Upper lobe of left lung (tissue), 6 donors: ENCODE data around the gene AACS. TPM values are rescaled to one million over a fixed set of nuclear protein-coding genes. Genes with fewer than 3 reads are reported as not detected.

ENCODE experiments used
- ATAC-seq, 2 donors: fragments of 200-7000 bp; cut with Tn5 transposase; one replicate each; pipeline ENCODE4 v1.9.1; 2022; ENCODE audit warnings: mild to moderate bottlenecking in 2 of 2, moderate library complexity in 2 of 2; ENCODE audit not compliant: low FRiP score in 2 of 2
- DNase-seq, 2 donors: peaks; one replicate each; pipeline ENCODE4 v3.0.0-alpha.2; 2019 to 2020
- H3K27ac ChIP-seq, 4 donors: fragments of 200-600 bp; sonication (generic); one replicate each; pipeline ENCODE4 v1.5.1; 2016 to 2019
- H3K27me3 ChIP-seq, 4 donors: fragments of 200-600 bp; sonication (generic); one replicate each; pipeline ENCODE4 v1.5.1; 2017 to 2019
- H3K36me3 ChIP-seq, 4 donors: fragments of 200-600 bp; sonication (generic); one replicate each; pipeline ENCODE4 v1.5.1; 2016 to 2019
- H3K4me1 ChIP-seq, 4 donors: fragments of 200-600 bp; sonication (generic); one replicate each; pipeline ENCODE4 v1.5.1; 2018 to 2019
- H3K4me3 ChIP-seq, 4 donors: fragments of 200-600 bp; sonication (generic); one replicate each; pipeline ENCODE4 v1.5.1; 2017 to 2019; ENCODE audit warnings: mild to moderate bottlenecking in 2 of 4, moderate library complexity in 1 of 4
- H3K9me3 ChIP-seq, 4 donors: fragments of 200-600 bp; sonication (generic); one replicate each; pipeline ENCODE4 v1.5.1; 2018 to 2019
- EP300 ChIP-seq, 4 donors: sonication (generic); formaldehyde crosslinking; IDR thresholded peaks; one replicate each; pipeline ENCODE4 v1.5.1; 2017; ENCODE audit warnings: antibody characterized with exemption in 4 of 4, control low read depth in 2 of 4
- POLR2A ChIP-seq, 4 donors: fragments of 450-650 bp; IDR thresholded peaks; one replicate each; pipeline ENCODE4 v1.5.1; 2016 to 2017; ENCODE audit warnings: antibody characterized with exemption in 4 of 4, mild to moderate bottlenecking in 2 of 4
- POLR2AphosphoS5 ChIP-seq, 2 donors: sonication (generic); formaldehyde crosslinking; IDR thresholded peaks; one replicate each; pipeline ENCODE4 v1.5.1; 2017; ENCODE audit warnings: antibody characterized with exemption in 2 of 2
- WGBS, 2 donors: methylation state at CpG; one replicate each; pipeline ENCODE4 v1.1.5; 2017 to 2018; 5-methylcytosine and 5-hydroxymethylcytosine counted together
- total RNA-seq, 6 donors: library from RNA; depleted of rRNA in 4 of 6; stranded (reverse); fragments of >200 nt in 4 of 6; gene quantifications; one replicate each; pipeline versions ENCODE4 v1.1.0 to v1.2.1, GENCODE V29; 2016 to 2021
- TF ChIP-seq, protein P1 (sequence below), 6 experiments: fragments of 450-650 bp in 4 of 6; fragments of 200-600 bp in 2 of 6; sonication (generic) in 2 of 6; IDR thresholded peaks; one replicate each; pipeline ENCODE4 v1.5.1; 2016 to 2019; ENCODE audit warnings: antibody characterized with exemption in 6 of 6
- donor health status: DM: no; HTN: no; CAD: no; lungs with moderate emphysema.
- donor health status: DM: no; HTN: yes; CAD: no; lungs with severe emphysema.

The AACS gene
- total RNA-seq, 6 donors from 2014 or later = 14.7 to 28.6 (median 25.5) TPM

DNA sequence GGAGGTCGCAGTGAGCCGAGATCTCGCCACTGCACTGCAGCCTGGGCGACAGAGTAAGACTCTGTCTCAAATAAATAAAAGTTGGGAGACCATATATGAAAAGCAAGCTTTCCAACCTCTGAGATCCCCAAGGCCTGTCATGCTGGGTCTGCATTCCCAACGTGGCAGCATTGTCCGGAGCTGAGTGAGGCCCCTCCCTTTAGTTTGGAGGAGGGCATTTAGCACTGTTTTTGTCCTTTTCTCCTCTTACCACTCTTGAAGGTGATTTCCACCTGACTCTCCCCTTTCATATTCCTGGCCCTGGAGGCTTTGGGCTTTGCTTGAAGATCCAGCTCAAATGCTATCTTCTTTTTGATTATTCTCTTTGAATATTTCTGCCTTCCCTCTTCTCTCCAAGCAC, 3.2 kb downstream of the AACS start:
- no peaks in the 10 kb centered on the region for H3K27me3 ChIP-seq
- ATAC-seq (no peak), DNase-seq (no peak)
- H3K9me3 ChIP-seq = no peaks in the 10 kb centered on the region
- no peaks in the 10 kb centered on the region for H3K36me3 ChIP-seq
- H3K27ac ChIP-seq = no peak overlapping the region
- H3K4me1 ChIP-seq = peaks cover 10 to 25% (median 16%) of the 10 kb centered on the region in 4 donors
- H3K4me3 ChIP-seq = no peak overlapping the region
- 82 to 94% methylated on average over 6 of the region's 6 CpGs for WGBS, 2 donors
- TF ChIP-seq, protein P1, sequence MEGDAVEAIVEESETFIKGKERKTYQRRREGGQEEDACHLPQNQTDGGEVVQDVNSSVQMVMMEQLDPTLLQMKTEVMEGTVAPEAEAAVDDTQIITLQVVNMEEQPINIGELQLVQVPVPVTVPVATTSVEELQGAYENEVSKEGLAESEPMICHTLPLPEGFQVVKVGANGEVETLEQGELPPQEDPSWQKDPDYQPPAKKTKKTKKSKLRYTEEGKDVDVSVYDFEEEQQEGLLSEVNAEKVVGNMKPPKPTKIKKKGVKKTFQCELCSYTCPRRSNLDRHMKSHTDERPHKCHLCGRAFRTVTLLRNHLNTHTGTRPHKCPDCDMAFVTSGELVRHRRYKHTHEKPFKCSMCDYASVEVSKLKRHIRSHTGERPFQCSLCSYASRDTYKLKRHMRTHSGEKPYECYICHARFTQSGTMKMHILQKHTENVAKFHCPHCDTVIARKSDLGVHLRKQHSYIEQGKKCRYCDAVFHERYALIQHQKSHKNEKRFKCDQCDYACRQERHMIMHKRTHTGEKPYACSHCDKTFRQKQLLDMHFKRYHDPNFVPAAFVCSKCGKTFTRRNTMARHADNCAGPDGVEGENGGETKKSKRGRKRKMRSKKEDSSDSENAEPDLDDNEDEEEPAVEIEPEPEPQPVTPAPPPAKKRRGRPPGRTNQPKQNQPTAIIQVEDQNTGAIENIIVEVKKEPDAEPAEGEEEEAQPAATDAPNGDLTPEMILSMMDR (IDR thresholded peaks at IDR 0.05) = no peak
- no peak for TF ChIP-seq EP300 (IDR thresholded peaks at IDR 0.05)
- TF ChIP-seq POLR2A (IDR thresholded peaks at IDR 0.05) = no peak
- no peak for TF ChIP-seq POLR2AphosphoS5 (IDR thresholded peaks at IDR 0.05)

DNA sequence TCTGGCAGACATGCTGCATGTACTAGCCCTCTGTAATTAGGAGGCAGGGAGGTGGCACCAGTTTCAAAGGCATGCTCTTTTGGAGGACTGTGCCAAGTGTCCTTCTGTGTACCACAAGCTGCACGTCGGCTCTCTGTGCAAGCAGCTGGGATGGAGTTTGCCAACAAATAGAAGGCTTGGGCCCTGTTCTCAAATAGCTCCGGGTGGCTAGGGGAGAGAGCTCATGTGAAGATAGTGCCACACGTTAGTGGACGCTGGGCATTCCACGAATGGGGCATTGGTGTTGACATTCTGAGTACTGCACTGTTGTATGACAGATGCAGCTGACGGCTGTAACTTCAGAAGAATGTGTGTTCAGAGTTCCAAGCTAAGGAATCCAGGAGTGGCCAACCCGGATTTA, 4.4 kb downstream of the AACS start:
- ATAC-seq = no peak
- no peak for DNase-seq
- H3K9me3 ChIP-seq = no peaks in the 10 kb centered on the region
- H3K27me3 ChIP-seq = no peaks in the 10 kb centered on the region
- 72 to 83% methylated on average over 5 to 8 of the region's 8 CpGs for WGBS, 2 donors
- H3K4me1 ChIP-seq = peaks cover 8 to 19% (median 13%) of the 10 kb centered on the region in 4 donors
- no peaks in the 10 kb centered on the region for H3K36me3 ChIP-seq
- no peak overlapping the region for H3K4me3 ChIP-seq
- TF ChIP-seq POLR2AphosphoS5 (IDR thresholded peaks at IDR 0.05) (no peak), EP300 (IDR thresholded peaks at IDR 0.05) (no peak), POLR2A (IDR thresholded peaks at IDR 0.05) (no peak)
- TF ChIP-seq, protein P1 (IDR thresholded peaks at IDR 0.05) = no peak
- no peak overlapping the region for H3K27ac ChIP-seq

DNA sequence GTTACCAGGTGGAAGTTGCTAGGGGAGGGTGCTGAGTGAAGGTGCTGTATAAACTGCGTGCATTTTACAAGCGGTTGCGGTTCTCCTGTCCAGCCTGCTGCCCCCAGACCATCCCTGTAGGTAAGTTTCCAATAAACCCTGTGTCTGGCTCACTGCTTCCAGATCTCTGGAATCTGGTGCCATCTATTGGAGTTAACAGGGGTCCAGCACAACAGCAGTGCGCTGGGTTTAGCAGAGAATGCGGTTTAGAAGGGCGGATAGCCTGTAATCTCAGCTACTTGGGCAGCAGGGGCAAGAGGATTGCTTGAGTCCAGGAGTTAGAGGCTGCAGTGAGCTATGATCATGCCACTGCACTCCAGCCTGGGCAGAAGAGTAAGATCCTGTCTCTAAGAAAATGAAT, 4.9 kb downstream of the AACS start:
- DNase-seq (no peak), ATAC-seq (no peak)
- H3K9me3 ChIP-seq = no peaks in the 10 kb centered on the region
- 93% methylated on average over 5 to 6 of the region's 6 CpGs for whole genome bisulfite sequencing, 2 donors
- H3K4me3 ChIP-seq = no peak overlapping the region
- peaks cover 6 to 15% (median 9%) of the 10 kb centered on the region in 4 donors for H3K4me1 ChIP-seq
- no peak overlapping the region for H3K27ac ChIP-seq
- TF ChIP-seq POLR2A (IDR thresholded peaks at IDR 0.05) (no peak), POLR2AphosphoS5 (IDR thresholded peaks at IDR 0.05) (no peak), EP300 (IDR thresholded peaks at IDR 0.05) (no peak)
- TF ChIP-seq, protein P1 (IDR thresholded peaks at IDR 0.05) = no peak
- H3K27me3 ChIP-seq = no peaks in the 10 kb centered on the region
- H3K36me3 ChIP-seq = no peaks in the 10 kb centered on the region

DNA sequence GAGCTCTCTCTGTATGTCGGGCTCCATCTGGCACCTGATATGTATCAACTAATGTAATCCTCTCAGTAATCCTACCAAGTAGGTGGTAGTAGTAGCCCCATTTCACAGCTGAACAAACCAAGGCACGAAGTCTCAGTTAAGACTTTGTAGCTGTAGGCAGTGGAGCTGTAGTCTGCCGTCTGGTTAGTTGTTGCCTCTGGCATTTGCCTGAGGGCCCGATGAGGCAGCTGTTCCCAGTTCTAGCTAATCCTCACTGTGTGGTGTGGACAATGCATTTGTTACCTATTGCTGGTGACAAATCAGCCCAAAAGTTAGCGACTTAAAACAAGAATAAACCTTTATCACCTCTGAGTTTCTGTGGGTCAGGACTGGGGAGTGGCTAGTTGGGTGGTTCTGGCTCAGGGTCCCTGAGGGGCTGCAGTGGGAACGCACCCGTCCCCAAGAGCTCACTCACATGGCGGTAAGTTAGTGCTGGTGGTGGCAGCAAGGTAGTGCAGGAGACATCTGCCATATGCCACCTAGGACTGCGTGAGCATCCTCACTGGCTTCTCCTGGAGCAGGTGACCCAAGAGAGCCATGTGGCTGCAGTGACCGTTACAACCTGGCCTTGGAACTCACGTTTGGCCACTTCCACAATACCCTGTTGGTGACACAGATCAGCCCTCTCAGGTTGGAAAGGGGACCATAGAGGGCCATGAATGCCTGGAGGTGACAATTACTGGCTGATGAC, 5.6 kb downstream of the AACS start:
- H3K36me3 ChIP-seq = peaks cover 0 to 1% (median 0%) of the 10 kb centered on the region in 4 donors
- no peak for TF ChIP-seq POLR2A (IDR thresholded peaks at IDR 0.05)
- TF ChIP-seq, protein P1 (IDR thresholded peaks at IDR 0.05) = no peak
- DNase-seq (no peak), ATAC-seq (no peak)
- H3K4me3 ChIP-seq = no peak overlapping the region
- 92 to 94% methylated on average over 9 to 11 of the region's 11 CpGs for WGBS, 2 donors
- H3K9me3 ChIP-seq = no peaks in the 10 kb centered on the region
- peaks cover 3 to 11% (median 6%) of the 10 kb centered on the region in 4 donors for H3K4me1 ChIP-seq
- no peak overlapping the region for H3K27ac ChIP-seq
- H3K27me3 ChIP-seq = no peaks in the 10 kb centered on the region

DNA sequence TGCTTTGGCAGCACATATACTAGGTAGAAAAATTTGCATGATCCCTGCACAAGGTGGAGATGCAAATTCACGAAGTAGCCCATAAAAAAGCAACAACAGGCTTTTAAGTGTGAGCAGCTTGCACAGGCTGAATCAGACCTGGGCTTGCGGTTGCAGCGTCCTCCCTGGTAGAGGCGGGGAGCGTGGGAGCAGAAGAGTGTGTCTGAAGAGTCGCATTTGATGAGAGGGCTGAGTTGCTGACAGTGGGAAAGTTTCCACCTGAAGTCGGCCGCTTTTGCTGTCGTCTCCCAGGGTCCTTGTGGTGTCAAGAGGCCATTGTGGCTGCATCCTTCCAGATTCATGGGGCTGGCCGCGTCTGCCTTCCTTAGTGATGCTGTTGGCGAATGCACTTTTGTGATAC, 6.2 kb downstream of the AACS start:
- ATAC-seq = no peak

More for the DNA sequence above, 6.2 kb downstream of the AACS start:
- DNase-seq = no peak
- H3K27ac ChIP-seq = no peak overlapping the region
- peaks cover 0 to 8% (median 2%) of the 10 kb centered on the region in 4 donors for H3K36me3 ChIP-seq
- peaks cover 0 to 5% (median 1%) of the 10 kb centered on the region in 4 donors for H3K4me1 ChIP-seq
- 93 to 97% methylated on average over 12 of the region's 12 CpGs for WGBS, 2 donors
- TF ChIP-seq POLR2AphosphoS5 (IDR thresholded peaks at IDR 0.05) (no peak), POLR2A (IDR thresholded peaks at IDR 0.05) (no peak), EP300 (IDR thresholded peaks at IDR 0.05) (no peak)
- TF ChIP-seq, protein P1 (IDR thresholded peaks at IDR 0.05) = no peak
- no peaks in the 10 kb centered on the region for H3K27me3 ChIP-seq
- no peak overlapping the region for H3K4me3 ChIP-seq
- H3K9me3 ChIP-seq = no peaks in the 10 kb centered on the region
